ENCODE data around the gene NCOA7.
"Not testable (repeated sequence)": the region's sequence is repeated elsewhere in the genome, so short reads cannot be mapped to it uniquely, and the experiment has no call there.

Gene NCOA7

GRCh38 chr6:125918681-125919566, 128.2 kb downstream of the NCOA7 start:
- no peak for DNase-seq (ENCODE audit: low read depth in 2 of 2, low spot score in 1 of 2)

GRCh38 chr6:125919618-125920017, 128.9 kb downstream of the NCOA7 start:
- no peak for DNase-seq (ENCODE audit: low read depth in 2 of 2, low spot score in 1 of 2)

- no peak for DNase-seq (ENCODE audit: low read depth in 2 of 2, low spot score in 1 of 2)
These were observed 131.6 kb downstream of the NCOA7 start for GRCh38 chr6:125922322-125922860.

GRCh38 chr6:125923366-125923877, 132.7 kb downstream of the NCOA7 start:
- no peak for DNase-seq (ENCODE audit: low read depth in 2 of 2, low spot score in 1 of 2)

GRCh38 chr6:125924169-125924568, 133.4 kb downstream of the NCOA7 start:
- no peak for DNase-seq (ENCODE audit: low read depth in 2 of 2, low spot score in 1 of 2)

- no peak for DNase-seq (ENCODE audit: low read depth in 2 of 2, low spot score in 1 of 2)
These were observed 134.1 kb downstream of the NCOA7 start for GRCh38 chr6:125924697-125925358.

- DNase-seq (ENCODE audit: low read depth in 2 of 2, low spot score in 1 of 2), result no peak
These were observed 136.0 kb downstream of the NCOA7 start for GRCh38 chr6:125926711-125927110.

GRCh38 chr6:125927761-125928160, 137.0 kb downstream of the NCOA7 start:
- DNase-seq (ENCODE audit: low read depth in 2 of 2, low spot score in 1 of 2), result no peak

- DNase-seq (ENCODE audit: low read depth in 2 of 2, low spot score in 1 of 2), result no peak
These were observed 140.1 kb downstream of the NCOA7 start for GRCh38 chr6:125930765-125931418.

- DNase-seq (ENCODE audit: low read depth in 2 of 2, low spot score in 1 of 2), result no peak
These were observed 141.1 kb downstream of the NCOA7 start for GRCh38 chr6:125931733-125932450.

GRCh38 chr6:125932451-125932795, 141.7 kb downstream of the NCOA7 start:
- no peak for DNase-seq (ENCODE audit: low read depth in 2 of 2, low spot score in 1 of 2)

GRCh38 chr6:125935520-125935919, 144.8 kb downstream of the NCOA7 start:
- DNase-seq (ENCODE audit: low read depth in 2 of 2, low spot score in 1 of 2), result not testable (repeated sequence)

GRCh38 chr6:125939026-125939425, 148.3 kb downstream of the NCOA7 start:
- no peak for DNase-seq (ENCODE audit: low read depth in 2 of 2, low spot score in 1 of 2)

- no peak for DNase-seq (ENCODE audit: low read depth in 2 of 2, low spot score in 1 of 2)
These were observed 149.0 kb downstream of the NCOA7 start for GRCh38 chr6:125939791-125940190.

- DNase-seq (ENCODE audit: low read depth in 2 of 2, low spot score in 1 of 2), result no peak
These were observed 149.7 kb downstream of the NCOA7 start for GRCh38 chr6:125940247-125941041.

- no peak for DNase-seq (ENCODE audit: low read depth in 2 of 2, low spot score in 1 of 2)
These were observed 152.1 kb downstream of the NCOA7 start for GRCh38 chr6:125942672-125943527.

GRCh38 chr6:125943528-125944433, 153.0 kb downstream of the NCOA7 start:
- no peak for DNase-seq (ENCODE audit: low read depth in 2 of 2, low spot score in 1 of 2)

- no peak for DNase-seq (ENCODE audit: low read depth in 2 of 2, low spot score in 1 of 2)
These were observed 153.7 kb downstream of the NCOA7 start for GRCh38 chr6:125944434-125944816.
